CD8-positive, alpha-beta memory T cell (primary cell): ENCODE results near the gene TNFAIP3. TPM values are rescaled to one million over a fixed set of nuclear protein-coding genes. Genes with fewer than 3 reads are reported as not detected.

Experiments used
- CTCF ChIA-PET: fragments of 350-600 bp; sonication (Branson Sonifier 250); formaldehyde crosslinking; loops from one replicate; lab custom pipeline; 2021; ENCODE audit warnings: antibody characterized with exemption; lab: Charles Lee
- POLR2A ChIA-PET: fragments of 350-600 bp; sonication (Branson Sonifier 250); formaldehyde crosslinking; loops from one replicate; lab custom pipeline; 2021; ENCODE audit warnings: antibody characterized with exemption; lab: Charles Lee
- DNase-seq, 5 donors: peaks; one replicate each; pipeline versions ENCODE4 v3.0.0 to v3.0.0-alpha.2; 2020 to 2022; ENCODE audit warnings: mixed read lengths in 1 of 5
- H3K27ac ChIP-seq: one replicate; pipeline ENCODE4 v1.7.0; 2013; ENCODE audit warnings: low read depth, mild to moderate bottlenecking, low read length, moderate library complexity
- H3K27me3 ChIP-seq: 2 replicates; pipeline ENCODE4 v1.7.0; 2013; ENCODE audit warnings: low read length, mild to moderate bottlenecking; ENCODE audit not compliant: insufficient read depth, poor library complexity, severe bottlenecking
- H3K36me3 ChIP-seq: 2 replicates; pipeline ENCODE4 v1.7.0; 2013; ENCODE audit warnings: mild to moderate bottlenecking, low read length, moderate library complexity; ENCODE audit not compliant: insufficient read depth
- H3K4me1 ChIP-seq: 2 replicates; pipeline ENCODE4 v1.7.0; 2013; ENCODE audit warnings: mild to moderate bottlenecking, low read length, moderate library complexity; ENCODE audit not compliant: insufficient read depth
- H3K4me3 ChIP-seq: 2 replicates; pipeline ENCODE4 v1.7.0; 2013; ENCODE audit warnings: mild to moderate bottlenecking, low read length
- H3K9me3 ChIP-seq: 2 replicates; pipeline ENCODE4 v1.7.0; 2013; ENCODE audit warnings: mild to moderate bottlenecking, low read length
- H3K27ac Mint-ChIP-seq, 8 donors: one replicate each; pipeline ENCODE4 v1.8.0; 2020 to 2021; ENCODE audit warnings: mixed read lengths in 8 of 8, mild to moderate bottlenecking in 6 of 8, inconsistent platforms in 3 of 8, moderate library complexity in 3 of 8
- H3K27me3 Mint-ChIP-seq, 2 donors: one replicate each; pipeline ENCODE4 v1.8.0; 2020 to 2021; ENCODE audit warnings: mixed read lengths in 2 of 2, mild to moderate bottlenecking in 1 of 2, moderate library complexity in 1 of 2
- H3K36me3 Mint-ChIP-seq, 3 donors: one replicate each; pipeline ENCODE4 v1.8.0; 2020 to 2021; ENCODE audit warnings: mixed read lengths in 3 of 3, inconsistent platforms in 1 of 3, mild to moderate bottlenecking in 1 of 3
- H3K4me1 Mint-ChIP-seq, 3 donors: one replicate each; pipeline ENCODE4 v1.8.0; 2020 to 2021; ENCODE audit warnings: mixed read lengths in 3 of 3, inconsistent platforms in 1 of 3, mild to moderate bottlenecking in 1 of 3
- H3K4me3 Mint-ChIP-seq, 7 donors: one replicate each; pipeline ENCODE4 v1.8.0; 2020 to 2021; ENCODE audit warnings: mixed read lengths in 7 of 7, mild to moderate bottlenecking in 6 of 7, moderate library complexity in 4 of 7, inconsistent platforms in 2 of 7
- H3K9me3 Mint-ChIP-seq, 5 donors: one replicate each; pipeline ENCODE4 v1.8.0; 2020 to 2022; ENCODE audit warnings: mixed read lengths in 5 of 5, mild to moderate bottlenecking in 3 of 5, moderate library complexity in 2 of 5, inconsistent platforms in 1 of 5
- polyA plus RNA-seq: library from polyadenylated mRNA; unstranded; fragments of 300-500 nt; fragmentation: Illumina TruSeq; gene quantifications from one replicate; pipeline ENCODE4 v1.2.3, GENCODE V29; 2021
- total RNA-seq, 2 experiments: library from RNA; stranded (reverse); gene quantifications; one replicate each; pipeline ENCODE4 v1.2.3, GENCODE V29; 2021

The TNFAIP3 gene
- total and polyA plus RNA-seq, 3 experiments from 2014 or later: 127 to 298 (median 267) TPM

DNA sequence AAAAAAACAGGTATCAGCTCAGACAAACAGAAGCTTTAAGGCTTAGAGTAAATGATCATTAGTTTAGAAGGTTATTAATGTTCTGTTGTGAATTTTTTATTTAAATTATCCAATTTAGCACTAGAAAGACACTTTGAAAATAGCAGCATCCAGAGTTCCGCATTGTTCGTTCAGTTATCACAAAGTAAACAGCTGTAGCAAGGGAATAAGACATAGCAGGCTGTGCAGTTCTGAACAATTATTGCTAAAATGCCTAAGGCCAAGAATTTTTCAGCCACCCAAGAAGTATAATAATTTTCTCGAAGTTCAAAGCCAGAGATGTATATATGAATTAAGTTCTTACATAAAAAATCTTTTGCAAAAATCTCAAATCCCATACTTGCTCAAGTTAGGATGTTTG is 8.0 kb upstream of the TNFAIP3 start:
- DNase-seq: no peak
- no peak overlapping the region for H3K4me3 ChIP-seq
- no peaks in the 10 kb centered on the region for H3K9me3 ChIP-seq
- H3K36me3 ChIP-seq: no peaks in the 10 kb centered on the region
- peaks cover 17 to 24% (median 19%) of the 10 kb centered on the region in 3 donors for H3K36me3 Mint-ChIP-seq
- no peaks in the 10 kb centered on the region for H3K27me3 ChIP-seq
- ChIA-PET POLR2A (no interaction called here), CTCF (interaction anchor here (0.9 to 1.2 kb wide), 4 partner anchors 8 to 59 kb away, joined by 3 to 5 read pairs (median 3); partner anchors contain the start of gene TNFAIP3)
- H3K27ac ChIP-seq: no peak overlapping the region
- H3K4me1 ChIP-seq: no peaks in the 10 kb centered on the region
- H3K27ac Mint-ChIP-seq: no peak overlapping the region
- H3K4me3 Mint-ChIP-seq: no peak overlapping the region
- H3K9me3 Mint-ChIP-seq: no peaks in the 10 kb centered on the region
- H3K4me1 Mint-ChIP-seq: peaks cover 0 to 5% (median 4%) of the 10 kb centered on the region in 3 donors
- H3K27me3 Mint-ChIP-seq: no peaks in the 10 kb centered on the region

DNA sequence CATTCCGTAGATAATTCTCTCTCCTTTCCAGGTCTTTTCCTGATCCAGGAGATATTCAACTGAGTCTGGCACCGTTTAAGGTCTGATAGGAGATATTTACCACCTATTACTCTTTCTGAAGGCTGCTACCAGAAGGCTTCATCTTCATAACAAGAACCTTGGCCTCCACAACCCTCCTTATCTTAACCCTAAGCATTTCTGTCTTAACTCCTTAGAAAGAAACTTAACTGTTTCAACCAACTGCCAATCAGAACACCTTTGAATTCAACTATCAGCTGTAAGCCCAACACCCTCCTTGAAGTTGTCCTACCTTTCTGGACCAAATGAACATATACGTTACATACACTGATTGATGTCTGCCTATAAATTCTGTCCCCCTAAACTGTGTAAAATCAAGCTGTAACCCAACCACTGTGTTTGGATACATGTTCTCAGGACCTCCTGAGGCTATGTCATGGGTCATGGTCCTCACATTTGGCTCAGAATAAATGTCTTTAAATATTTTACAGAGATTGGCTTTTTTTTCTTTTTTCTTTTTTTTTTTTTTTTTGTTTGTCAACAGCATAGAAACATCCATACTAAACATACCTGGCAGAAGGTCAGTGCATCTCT is 6.6 kb upstream of the TNFAIP3 start:
- Histone ChIP-seq H3K4me1 (peaks cover 2% of the 10 kb centered on the region), H3K27me3 (no peaks in the 10 kb centered on the region), H3K36me3 (no peaks in the 10 kb centered on the region), H3K4me3 (no peak overlapping the region), H3K27ac (peak overlapping the region; percentile 55), H3K9me3 (no peaks in the 10 kb centered on the region)
- Mint-ChIP-seq H3K36me3 (peaks cover 19 to 25% (median 21%) of the 10 kb centered on the region in 3 donors), H3K27me3 (no peaks in the 10 kb centered on the region), H3K9me3 (no peaks in the 10 kb centered on the region), H3K4me3 (no peak overlapping the region), H3K4me1 (peaks cover 0 to 14% (median 14%) of the 10 kb centered on the region in 3 donors), H3K27ac (peak overlapping the region in 1 of 8 donors; percentile 19)
- CTCF ChIA-PET: no interaction called here
- POLR2A ChIA-PET: no interaction called here
- DNase-seq: no peak

DNA sequence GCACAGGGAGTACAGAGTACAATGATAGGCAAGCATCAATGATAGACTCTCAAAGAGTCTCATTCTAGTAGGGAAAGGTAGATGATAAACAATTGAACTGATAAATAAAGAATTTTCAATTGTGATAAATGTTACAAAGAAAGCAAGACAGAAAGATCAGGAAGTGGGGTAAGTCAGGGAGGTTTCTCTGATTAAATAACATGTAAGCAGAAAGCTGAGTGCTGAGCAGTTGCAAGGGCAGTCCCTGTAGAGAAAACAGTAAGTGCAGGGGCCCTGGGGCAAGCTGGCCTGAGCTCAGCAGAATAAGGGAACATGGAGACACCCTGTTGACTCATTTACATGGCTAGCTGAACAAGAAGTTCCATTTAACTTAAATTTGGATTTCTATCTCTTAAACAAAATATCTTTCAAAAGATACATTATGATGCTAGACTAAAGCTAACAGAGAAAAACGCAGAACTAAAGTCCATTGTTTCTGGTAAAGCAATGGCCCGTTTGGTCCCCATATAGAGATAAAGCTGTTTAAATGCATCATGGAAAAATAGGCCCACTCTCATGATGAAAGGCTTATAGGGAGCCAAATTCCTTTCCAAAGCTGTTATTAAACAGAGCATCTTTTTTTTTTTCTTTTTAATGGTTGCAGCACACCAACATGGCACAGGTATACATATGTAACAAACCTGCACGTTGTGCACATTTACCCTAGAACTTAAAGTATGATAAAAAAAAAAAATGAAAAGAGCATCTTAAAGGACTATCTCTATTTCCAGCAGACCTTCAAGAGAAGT is 5.3 kb upstream of the TNFAIP3 start:
- Histone ChIP-seq H3K27ac (peak overlapping the region; percentile 77), H3K9me3 (no peaks in the 10 kb centered on the region), H3K27me3 (no peaks in the 10 kb centered on the region), H3K36me3 (no peaks in the 10 kb centered on the region), H3K4me1 (peaks cover 13% of the 10 kb centered on the region), H3K4me3 (no peak overlapping the region)
- Mint-ChIP-seq H3K9me3 (no peaks in the 10 kb centered on the region), H3K27ac (peak overlapping the region in 1 of 8 donors; percentile 41), H3K4me3 (peak overlapping the region in 1 of 7 donors; percentile 35), H3K27me3 (no peaks in the 10 kb centered on the region), H3K4me1 (peaks cover 10 to 27% (median 26%) of the 10 kb centered on the region in 3 donors), H3K36me3 (peaks cover 12 to 19% (median 15%) of the 10 kb centered on the region in 3 donors)
- ChIA-PET POLR2A (no interaction called here), CTCF (interaction anchor here (0.7 to 1.4 kb wide), 4 partner anchors 63 to 154 kb away, joined by 3 to 6 read pairs (median 3); no protein-coding TSS in a partner anchor)
- DNase-seq: no peak

- DNase-seq: no peak
- H3K27me3 ChIP-seq: no peaks in the 10 kb centered on the region
- H3K36me3 ChIP-seq: no peaks in the 10 kb centered on the region
- peaks cover 13% of the 10 kb centered on the region for H3K4me1 ChIP-seq
- H3K4me3 ChIP-seq: no peak overlapping the region
- H3K4me3 Mint-ChIP-seq: peak overlapping the region in 1 of 7 donors; percentile 35
- H3K36me3 Mint-ChIP-seq: peaks cover 10 to 19% (median 11%) of the 10 kb centered on the region in 3 donors
- H3K27ac Mint-ChIP-seq: peak overlapping the region in 2 of 8 donors; percentile 17 to 41
- H3K27me3 Mint-ChIP-seq: peaks cover 0 to 2% of the 10 kb centered on the region in 2 donors
- H3K9me3 ChIP-seq: no peaks in the 10 kb centered on the region
- CTCF ChIA-PET: interaction anchor here (0.6 to 6.4 kb wide), 7 partner anchors 63 to 154 kb away, joined by 3 to 64 read pairs (median 3); no protein-coding TSS in a partner anchor
- POLR2A ChIA-PET: no interaction called here
- H3K27ac ChIP-seq: peak overlapping the region; percentile 77
- no peaks in the 10 kb centered on the region for H3K9me3 Mint-ChIP-seq
- H3K4me1 Mint-ChIP-seq: peaks cover 10 to 27% (median 26%) of the 10 kb centered on the region in 3 donors
These were observed 4.5 kb upstream of the TNFAIP3 start for GRCh38 chr6:137862419-137863090.

GRCh38 chr6:137863091-137863797 is 3.8 kb upstream of the TNFAIP3 start:
- Mint-ChIP-seq H3K9me3 (no peaks in the 10 kb centered on the region), H3K27me3 (peaks cover 0 to 7% of the 10 kb centered on the region in 2 donors), H3K36me3 (peaks cover 5 to 19% (median 5%) of the 10 kb centered on the region in 3 donors), H3K4me3 (no peak overlapping the region), H3K4me1 (peaks cover 13 to 28% (median 26%) of the 10 kb centered on the region in 3 donors), H3K27ac (peak overlapping the region in 1 of 8 donors; percentile 62)
- Histone ChIP-seq H3K4me1 (peaks cover 13% of the 10 kb centered on the region), H3K27me3 (no peaks in the 10 kb centered on the region), H3K27ac (peak overlapping the region; percentile 77), H3K36me3 (no peaks in the 10 kb centered on the region), H3K9me3 (no peaks in the 10 kb centered on the region), H3K4me3 (no peak overlapping the region)
- POLR2A ChIA-PET: no interaction called here
- CTCF ChIA-PET: interaction anchor here (0.6 to 6.4 kb wide), 3 partner anchors 63 to 113 kb away, joined by 3 to 64 read pairs (median 3); no protein-coding TSS in a partner anchor
- no peak for DNase-seq

- peaks cover 7 to 36% (median 10%) of the 10 kb centered on the region in 3 donors for H3K36me3 Mint-ChIP-seq
- no peak for DNase-seq
- H3K27ac ChIP-seq: peak overlapping the region; percentile 91
- ChIA-PET POLR2A (no interaction called here), CTCF (interaction anchor here (4.0 to 6.4 kb wide), 2 partner anchors 65 to 81 kb away, joined by 24 to 64 read pairs; no protein-coding TSS in a partner anchor)
- H3K27ac Mint-ChIP-seq: peak overlapping the region in 6 of 8 donors; percentile 81 to 98 (median 94)
- no peak overlapping the region for H3K4me3 ChIP-seq
- peaks cover 0 to 2% (median 0%) of the 10 kb centered on the region in 5 donors for H3K9me3 Mint-ChIP-seq
- no peaks in the 10 kb centered on the region for H3K9me3 ChIP-seq
- no peaks in the 10 kb centered on the region for H3K36me3 ChIP-seq
- peaks cover 26 to 43% (median 30%) of the 10 kb centered on the region in 3 donors for H3K4me1 Mint-ChIP-seq
- H3K27me3 ChIP-seq: no peaks in the 10 kb centered on the region
- peaks cover 25% of the 10 kb centered on the region for H3K4me1 ChIP-seq
- H3K27me3 Mint-ChIP-seq: peaks cover 0 to 7% of the 10 kb centered on the region in 2 donors
- peak overlapping the region in 3 of 7 donors; percentile 34 to 97 (median 70) for H3K4me3 Mint-ChIP-seq
These were observed 2.1 kb upstream of the TNFAIP3 start for GRCh38 chr6:137864812-137865508.
